GM20431 (cell line): ENCODE measurements around the gene TMPRSS7.
"Not testable (repeated sequence)": the region's sequence is repeated elsewhere in the genome, so short reads cannot be mapped to it uniquely, and the experiment has no call there.

Experiments
- in situ Hi-C: fragments of 300-500 bp; cut with MseI, MboI; formaldehyde crosslinking; loops from one replicate; pipeline ENCODE4 v1.15.0; 2020; ENCODE audit warnings: low sequenced_read_pairs; ENCODE audit not compliant: unreplicated experiment

TMPRSS7 gene

DNA sequence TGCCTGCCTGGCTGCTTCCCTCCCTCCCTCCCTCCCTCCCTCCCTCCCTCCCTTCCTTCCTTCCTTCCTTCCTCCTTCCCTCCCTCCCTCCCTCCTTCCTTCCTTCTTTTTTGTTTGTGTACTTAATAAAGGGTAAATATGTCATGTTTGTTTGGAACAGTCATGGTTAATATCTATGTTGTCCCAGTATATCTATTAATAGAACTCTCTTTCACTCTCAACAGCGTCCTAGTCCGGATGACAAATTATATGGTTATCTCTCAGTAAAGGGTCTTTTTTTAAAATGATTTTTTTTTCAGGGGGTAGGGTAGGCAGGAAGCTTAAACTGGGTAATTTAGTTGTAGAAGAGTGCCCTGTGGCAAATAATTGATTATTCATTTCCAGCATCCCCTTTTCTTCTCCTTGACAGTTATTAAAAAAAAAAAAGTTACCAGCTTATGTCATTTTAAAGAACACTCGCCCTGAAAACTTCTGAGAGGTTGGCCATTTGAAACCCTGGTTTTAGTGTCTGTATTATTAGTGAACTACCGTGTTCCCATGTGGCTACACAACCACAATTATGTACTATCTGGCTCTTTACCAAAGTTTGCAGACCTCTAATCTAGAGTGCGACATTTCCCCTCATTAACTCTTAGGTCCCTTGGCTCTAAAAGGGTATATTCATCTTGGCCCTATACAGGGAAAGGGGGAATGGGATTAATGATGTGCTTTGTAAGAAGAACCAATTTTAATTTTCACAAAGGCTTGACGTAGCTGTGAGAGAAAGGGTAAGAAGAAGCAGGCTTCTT, 22.1 kb upstream of the TMPRSS7 start:
- in situ Hi-C loops, result no loop called here

DNA sequence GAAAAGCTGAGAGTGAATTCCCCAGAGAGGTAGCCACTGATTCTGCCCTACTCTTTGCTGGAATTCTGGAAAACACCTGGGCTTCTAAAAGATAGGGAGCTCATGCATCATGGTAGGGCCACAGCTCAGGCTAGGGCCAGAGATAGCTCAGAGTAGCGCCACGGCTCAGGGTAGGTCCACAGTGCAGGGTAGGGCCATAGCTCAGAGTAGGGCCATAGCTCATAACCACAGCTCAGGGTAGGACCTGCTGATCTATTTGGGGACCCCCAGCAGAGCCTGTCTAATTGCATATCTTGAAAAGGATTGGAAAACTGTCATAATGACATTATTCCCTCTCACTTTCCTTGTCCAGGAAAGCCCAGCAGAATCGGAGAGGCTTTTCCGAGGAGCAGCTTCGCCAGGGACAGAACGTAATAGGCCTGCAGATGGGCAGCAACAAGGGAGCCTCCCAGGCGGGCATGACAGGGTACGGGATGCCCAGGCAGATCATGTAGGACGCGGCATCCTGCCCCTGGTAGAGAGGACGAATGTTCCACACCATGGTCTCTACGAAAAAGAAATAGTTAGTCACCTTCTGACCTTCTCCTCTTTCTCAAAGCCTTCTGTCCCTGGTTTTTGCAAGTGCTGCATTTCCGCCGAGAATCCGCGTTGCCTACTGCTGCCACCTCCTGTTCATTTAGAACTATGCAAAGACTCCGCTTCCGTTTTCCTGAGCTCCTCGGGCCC, 21.3 kb upstream of the TMPRSS7 start:
- in situ Hi-C loops, result no loop called here

DNA sequence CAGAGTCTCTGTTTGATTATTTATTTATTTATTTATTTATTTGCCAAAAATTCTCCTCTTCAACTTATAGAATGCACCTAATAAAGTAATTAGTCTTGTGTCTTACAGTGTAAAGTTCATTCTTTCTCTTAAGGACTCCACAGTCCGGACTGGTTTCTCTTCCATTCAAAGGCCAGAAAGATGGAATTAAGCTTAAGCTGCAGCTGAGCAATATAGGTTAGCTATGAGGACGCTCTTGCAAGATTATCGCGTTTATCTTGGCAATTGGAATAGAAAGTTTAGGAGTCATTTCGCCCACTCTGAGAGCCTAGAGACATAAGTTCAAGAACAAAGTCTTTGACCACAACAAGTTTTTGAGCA, 20.8 kb upstream of the TMPRSS7 start:
- in situ Hi-C loops, result no loop called here

DNA sequence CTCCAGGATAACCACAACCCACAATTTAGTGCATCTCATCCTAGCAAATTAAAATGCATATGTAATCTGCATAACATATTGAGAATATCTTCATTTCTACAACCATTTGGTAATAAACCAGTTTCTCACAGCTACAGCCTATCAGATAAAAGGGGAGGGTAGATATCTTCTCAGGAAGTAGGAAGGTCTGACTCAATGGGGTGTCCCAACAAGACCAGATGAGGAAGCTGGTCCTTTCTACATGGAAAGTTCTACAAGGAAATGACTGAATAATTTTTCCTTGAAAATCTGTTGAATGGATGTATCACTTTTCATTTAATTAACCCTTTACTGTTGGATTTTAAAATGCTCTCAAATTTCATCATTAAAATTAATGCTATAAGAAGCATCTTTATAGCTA, 17.4 kb upstream of the TMPRSS7 start:
- in situ Hi-C loops, result no loop called here

DNA sequence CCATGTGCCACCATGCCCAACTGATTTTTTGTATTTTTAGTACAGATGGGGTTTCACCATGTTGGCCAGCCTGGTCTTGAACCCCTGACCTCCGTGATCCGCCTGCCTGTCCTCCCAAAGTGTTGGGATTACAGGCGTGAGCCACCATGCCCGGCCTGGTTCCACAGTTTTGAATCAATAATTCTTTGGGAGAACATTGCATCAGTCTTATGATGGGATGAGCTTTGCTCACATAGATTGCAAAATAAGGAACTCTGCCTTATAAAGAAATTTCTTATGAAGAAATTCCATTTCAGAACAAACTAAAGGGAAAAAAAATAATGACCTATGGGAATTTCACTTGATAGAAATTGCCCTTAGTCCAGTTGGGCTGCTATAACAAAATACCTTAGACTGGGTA, 15.8 kb upstream of the TMPRSS7 start:
- in situ Hi-C loops, result no loop called here

DNA sequence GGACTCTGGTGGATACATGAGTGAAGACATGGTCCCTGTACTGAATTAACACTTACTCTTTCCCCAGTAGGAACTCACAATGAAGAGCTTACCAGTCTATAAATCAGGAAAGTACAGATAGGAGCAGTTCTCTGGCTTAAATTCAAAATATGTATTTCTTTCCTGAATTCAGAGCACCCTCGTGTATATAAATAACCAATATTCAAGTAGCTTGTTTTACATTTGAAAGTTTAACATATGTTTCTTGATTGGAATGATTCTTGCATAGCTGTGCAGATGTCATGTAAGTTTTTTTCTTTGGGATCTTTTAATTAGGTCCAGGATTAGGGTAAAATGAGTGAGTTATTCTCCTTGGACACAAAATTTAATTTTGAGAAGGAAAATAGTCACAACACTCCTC, 14.8 kb upstream of the TMPRSS7 start:
- in situ Hi-C loops, result no loop called here

DNA sequence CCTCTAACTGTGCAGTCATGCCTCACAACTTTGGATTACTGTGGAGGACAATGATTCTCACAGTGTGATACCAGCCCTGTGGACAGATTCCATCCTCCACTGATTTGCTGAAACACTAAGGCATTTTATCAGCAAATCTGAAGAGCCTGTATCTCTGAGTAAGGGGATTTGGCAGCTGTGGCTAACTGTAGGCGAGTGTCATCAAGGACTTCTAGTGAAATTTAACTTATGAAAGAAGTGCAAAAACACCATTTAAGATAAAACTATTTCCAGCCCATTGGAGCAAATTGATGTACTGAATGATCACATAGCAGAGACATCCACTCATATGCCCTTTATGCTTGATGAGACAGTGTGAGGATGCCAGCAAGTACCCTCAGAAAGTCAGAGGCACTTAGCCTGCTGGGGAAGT, 13.9 kb upstream of the TMPRSS7 start:
- in situ Hi-C loops, result no loop called here

DNA sequence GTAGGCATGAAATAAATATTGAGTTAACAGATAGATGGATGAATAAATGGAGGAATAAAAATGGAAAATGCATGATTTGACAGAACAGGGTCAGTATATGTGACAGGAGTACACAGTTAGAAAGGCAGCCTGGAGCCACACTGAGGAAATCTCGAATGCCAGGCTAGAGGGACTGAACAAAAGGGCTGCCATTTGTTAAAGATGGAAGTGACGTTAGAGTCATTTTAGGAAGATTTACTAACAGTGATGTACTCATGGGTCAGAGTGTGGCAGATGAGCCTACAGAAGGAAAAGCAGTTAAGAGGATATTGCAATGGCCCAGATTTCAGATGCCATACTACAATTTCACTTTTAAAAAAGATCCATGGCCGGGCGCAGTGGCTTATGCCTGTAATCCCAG, 7.4 kb upstream of the TMPRSS7 start:
- in situ Hi-C loops, result no loop called here

DNA sequence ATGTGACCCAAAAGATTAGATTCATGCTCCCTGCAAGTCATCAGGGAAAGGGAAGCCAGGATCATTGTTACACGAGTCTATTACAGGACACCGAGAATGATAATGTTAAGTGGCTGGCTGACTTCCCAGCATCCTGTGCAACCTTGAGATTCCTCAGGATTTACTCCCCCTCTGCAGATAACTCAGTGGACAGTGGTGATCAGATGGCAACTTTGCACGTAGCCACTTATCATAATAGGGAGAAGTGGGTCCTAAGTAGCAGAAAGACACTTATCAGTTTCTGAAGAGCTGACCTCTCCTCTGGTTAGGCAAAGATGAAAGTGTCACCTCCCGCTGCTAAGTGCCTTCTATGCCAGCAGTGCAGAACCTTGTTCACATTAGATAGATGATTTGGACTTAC, 6.7 kb upstream of the TMPRSS7 start:
- in situ Hi-C loops, result no loop called here

DNA sequence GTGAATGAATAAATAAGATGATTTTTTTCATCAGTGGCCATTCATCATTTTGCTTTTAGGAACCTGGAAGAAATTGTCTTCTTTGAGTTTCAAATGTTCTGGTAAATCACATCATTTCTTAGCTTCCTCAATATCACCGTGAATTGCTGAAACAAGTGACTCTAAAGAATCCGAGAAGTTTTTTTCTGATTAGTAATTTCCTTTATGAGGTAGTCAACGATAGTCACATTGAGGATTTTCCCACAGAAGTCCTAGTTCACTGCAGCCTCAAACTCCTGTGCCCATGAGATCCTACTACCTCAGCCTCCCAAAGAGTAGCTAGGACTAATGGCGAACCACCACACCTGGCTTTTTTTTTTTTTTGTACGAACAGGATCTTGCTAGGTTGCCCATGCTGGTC, 3.6 kb upstream of the TMPRSS7 start:
- in situ Hi-C loops, result no loop called here

DNA sequence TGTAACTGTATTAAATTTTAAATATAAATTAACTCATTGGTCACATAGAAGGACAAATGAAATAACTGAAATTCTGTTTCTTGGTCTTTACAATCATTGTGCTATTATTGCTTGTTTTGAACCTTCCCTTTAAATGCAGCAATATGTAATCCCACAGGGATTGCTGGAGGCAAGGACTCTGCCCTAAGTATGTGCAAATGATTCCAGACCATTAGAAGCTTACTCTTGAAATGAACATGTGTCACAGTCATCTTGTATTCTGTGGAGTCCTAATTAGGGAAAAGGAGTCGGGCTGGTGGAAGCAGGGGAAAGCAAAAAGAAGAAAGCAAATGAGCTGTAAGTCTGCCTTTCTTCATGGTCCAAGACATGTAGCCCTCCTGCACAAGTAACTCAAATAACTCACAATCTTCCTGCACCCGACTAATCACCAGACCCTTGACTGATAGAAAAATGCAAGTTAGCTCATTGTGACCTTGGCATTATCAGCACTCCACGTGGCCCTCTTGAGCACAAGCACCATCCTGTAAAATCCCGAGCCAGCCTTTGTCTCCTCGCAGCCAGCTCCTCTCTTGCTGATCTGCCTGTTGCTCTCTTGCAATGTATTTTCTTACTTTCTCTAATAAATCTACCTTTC, 2.3 kb upstream of the TMPRSS7 start:
- in situ Hi-C loops, result no loop called here

DNA sequence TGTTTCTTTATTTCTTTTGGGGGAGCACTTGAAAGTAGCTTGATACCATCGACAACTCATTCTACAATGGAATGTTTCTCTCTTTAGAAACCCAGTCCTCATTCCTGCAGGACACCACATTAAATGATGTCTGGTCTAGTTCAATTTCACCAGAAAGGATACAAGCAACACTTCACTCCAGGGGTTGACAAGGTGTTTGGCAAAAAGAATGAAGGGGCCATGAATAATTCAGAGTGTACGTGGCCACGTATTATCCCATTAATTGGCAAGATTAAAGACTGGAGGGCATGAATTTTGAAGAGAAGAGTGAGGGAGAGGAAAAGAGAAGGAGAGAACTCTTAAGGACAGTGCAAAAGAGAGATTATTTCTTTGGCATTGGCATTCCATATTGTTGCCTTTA, 705 bp downstream of the TMPRSS7 start:
- in situ Hi-C loops, result no loop called here

DNA sequence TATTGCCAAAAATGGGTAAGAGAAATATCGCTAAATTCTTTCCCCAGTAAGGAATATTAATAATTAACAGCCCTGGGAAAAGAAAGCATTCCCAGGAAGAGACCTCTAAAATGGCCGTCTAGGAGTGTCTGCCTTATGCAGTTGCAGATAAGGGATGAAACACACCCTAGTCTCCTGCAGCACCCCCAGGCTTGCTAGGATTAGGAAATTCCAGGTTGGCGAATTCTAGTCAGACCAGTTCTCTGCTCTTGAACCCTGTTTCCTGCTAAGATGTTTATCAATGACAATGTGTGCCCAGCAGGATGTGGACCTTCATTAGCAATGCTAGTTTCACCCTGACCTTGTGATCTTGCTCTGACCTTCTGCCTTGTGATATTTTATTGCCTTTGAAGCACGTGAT, 2.7 kb downstream of the TMPRSS7 start:
- in situ Hi-C loops, result not testable (repeated sequence)

DNA sequence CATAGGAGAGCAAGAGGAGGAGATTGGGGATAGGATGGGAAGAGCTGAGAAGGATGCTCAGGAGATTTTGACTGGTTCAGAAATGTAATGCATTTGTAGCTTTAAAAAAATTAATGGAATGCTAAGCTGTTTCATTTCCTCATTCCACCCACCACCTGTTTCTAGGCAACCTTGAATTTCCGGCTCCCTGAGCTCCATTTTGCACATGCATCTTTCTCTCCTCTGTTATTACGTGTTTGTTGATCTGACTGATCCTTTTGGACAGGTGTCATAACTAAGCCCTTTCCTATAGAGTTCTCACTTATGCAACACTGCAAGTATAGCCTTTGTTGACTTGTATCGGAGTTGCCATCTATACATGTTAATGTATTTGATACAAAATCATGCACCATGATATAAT, 4.3 kb downstream of the TMPRSS7 start:
- in situ Hi-C loops, result no loop called here

DNA sequence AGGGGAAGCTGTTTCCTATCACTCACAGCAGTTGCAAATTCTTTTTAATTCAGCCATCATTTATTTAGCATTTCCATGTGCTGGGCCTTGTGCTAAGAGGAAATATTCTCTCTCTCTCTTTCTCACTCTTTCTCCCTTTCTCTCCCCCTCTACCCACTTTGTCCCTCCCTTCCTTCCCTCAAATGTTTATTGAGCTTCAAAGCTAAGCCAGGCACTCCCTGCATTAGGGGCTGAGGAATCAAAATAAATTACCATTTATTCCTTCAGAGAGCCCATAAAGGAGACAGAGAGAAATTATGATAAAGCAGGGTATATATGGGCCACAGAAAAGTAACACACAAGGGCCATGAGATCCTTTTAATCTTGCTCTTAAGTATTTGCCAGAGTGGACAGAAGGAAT, 6.8 kb downstream of the TMPRSS7 start:
- in situ Hi-C loops, result no loop called here

DNA sequence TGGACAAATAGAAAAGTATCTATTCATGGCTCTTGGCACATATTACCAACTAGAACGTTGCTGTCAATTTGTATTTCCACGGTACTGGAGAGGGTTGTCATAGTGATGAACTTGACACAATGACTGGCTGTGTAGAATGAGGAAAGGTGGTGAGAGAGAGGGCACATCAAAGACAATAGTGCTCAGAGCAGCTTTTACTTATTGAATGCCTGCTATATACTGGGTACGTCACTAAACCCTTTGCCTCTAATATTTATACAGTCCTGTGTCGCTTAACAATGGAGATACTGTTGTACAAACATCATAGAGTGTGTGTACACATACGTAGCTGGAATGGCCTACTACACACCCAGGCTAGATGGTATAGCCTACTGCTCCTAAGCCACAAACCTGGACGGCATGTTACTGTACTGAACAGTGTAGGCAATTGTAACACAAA, 8.3 kb downstream of the TMPRSS7 start:
- in situ Hi-C loops, result no loop called here

DNA sequence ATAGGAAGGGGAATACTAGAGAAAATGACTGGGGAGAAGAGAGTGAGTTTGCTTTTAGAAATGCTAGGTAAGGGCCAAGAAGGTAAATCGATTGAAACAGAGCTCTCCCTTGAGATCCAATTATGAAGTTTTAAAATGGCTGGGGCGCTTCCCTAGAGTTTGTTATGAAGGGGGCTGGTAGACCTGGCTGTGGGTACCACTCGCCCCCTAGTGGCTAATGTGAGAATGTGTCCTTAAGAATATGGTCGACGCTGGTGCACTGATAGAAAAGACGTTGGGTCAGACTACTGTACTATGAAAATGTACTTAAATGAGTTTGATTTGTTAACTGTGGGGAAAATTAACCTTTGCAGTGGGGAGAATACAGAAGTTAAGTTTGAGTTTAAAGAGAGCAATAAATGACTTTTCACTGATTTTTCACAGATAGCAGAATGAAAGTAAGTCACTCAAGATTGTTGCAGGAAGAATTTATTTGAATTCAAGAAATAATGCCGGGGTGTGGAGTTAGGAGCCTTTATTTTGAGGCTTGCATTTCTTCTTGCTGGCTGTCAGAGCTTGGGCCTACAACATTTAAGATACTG, 9.2 kb downstream of the TMPRSS7 start:
- in situ Hi-C loops, result no loop called here

DNA sequence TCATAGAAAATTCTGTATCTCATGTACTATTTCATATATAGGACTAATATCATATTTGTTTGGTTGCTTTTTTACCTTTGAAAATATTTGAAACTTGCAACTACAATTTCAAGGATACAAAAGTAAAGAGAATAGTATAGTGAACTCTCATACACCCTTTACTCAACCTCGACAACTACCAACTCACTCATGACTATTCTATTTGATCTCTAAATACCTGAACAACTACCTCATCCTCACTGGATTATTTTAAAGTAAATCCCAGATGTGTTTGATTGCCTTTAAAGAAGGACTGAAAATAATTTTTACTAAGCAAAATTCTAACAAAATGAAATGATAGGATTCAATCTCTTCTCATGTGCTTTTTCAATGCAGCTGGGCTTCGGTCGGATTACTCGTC, 12.1 kb downstream of the TMPRSS7 start:
- in situ Hi-C loops, result no loop called here

DNA sequence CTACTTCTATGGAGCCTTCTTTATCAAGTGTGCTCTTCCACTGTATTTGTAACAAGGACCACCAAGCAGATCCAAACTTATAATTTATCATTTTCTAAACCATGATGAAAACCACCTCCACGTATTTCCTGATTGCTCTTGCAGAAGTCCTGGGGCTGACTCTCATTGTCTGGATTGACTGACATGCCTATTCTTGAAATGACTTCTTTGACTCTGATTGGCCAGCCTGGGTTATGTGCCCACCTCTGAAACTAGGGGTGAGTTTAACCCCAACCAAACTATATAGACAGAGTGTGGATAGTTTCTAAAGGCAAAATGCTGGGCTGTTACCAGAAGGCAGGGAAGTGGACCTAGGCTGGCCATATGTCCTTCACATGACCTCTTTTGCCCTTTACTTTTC, 12.7 kb downstream of the TMPRSS7 start:
- in situ Hi-C loops, result no loop called here

DNA sequence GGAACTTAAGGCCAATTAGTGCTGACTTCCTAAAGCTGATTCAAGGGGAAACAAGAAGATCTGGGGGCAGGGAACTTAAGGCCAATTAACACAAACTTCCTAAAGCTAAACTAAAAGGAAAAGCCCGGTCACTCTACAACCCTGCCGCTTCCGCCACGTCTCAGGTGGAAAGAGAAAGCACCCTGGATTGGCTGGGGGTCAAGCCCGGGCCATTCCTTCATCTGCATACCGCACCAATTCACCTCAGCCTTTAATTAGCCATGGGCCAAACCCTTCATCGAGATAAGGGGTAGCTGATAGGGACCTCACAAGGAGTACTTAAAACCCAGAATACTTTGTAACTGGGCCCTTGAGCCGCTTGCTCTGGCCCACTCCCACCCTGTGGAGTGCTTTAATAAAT, 14.4 kb downstream of the TMPRSS7 start:
- in situ Hi-C loops, result no loop called here

DNA sequence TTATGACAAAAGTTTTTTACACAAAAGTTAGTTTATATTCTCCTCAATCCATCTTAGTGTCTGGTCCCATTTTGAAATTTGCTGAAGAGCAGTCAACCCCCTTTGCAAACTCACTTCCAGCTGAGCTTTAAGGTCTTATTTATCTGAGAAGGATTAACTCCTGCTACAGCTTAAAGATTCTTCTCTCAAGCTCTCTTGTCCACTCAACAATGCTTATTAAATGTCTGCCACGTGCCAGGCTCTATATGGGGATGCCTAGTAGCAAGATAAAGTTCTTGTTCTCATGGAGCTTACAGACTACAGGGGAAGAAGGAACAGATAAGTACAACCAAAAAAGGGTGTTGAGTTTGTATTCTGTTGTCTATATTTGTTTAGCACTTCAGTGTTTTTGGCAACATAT, 18.7 kb downstream of the TMPRSS7 start:
- in situ Hi-C loops, result no loop called here
